Measurements from ENCODE around the gene MAOB. TPM values are rescaled to one million over a fixed set of nuclear protein-coding genes. Genes with fewer than 3 reads are reported as not detected.

The MAOB gene
- polyA plus RNA-seq, 1 experiment, result not detected

GRCh38 chrX:43868791-43869190, 13.5 kb downstream of the MAOB start:
- CTCF ChIA-PET, result no interaction called here
- no peak for TF ChIP-seq CTCF (IDR thresholded peaks at IDR 0.05; ENCODE audit: insufficient read depth, low read depth, low read length)
- Histone ChIP-seq H3K4me3 (ENCODE audit: low read depth, low read length) (no peak overlapping the region), H3K27me3 (ENCODE audit: control insufficient read depth, insufficient read depth, low read length) (no peaks in the 10 kb centered on the region), H3K36me3 (ENCODE audit: control insufficient read depth, insufficient read depth, low read length) (no peaks in the 10 kb centered on the region)
- POLR2A ChIA-PET, result no interaction called here
- DNase-seq (ENCODE audit: low read depth), result no peak

GRCh38 chrX:43866423-43866822, 15.8 kb downstream of the MAOB start:
- CTCF ChIA-PET, result no interaction called here
- Histone ChIP-seq H3K36me3 (ENCODE audit: control insufficient read depth, insufficient read depth, low read length) (no peaks in the 10 kb centered on the region), H3K4me3 (ENCODE audit: low read depth, low read length) (no peak overlapping the region), H3K27me3 (ENCODE audit: control insufficient read depth, insufficient read depth, low read length) (no peaks in the 10 kb centered on the region)
- DNase-seq (ENCODE audit: low read depth), result no peak
- POLR2A ChIA-PET, result no interaction called here
- no peak for TF ChIP-seq CTCF (IDR thresholded peaks at IDR 0.05; ENCODE audit: insufficient read depth, low read depth, low read length)

- no peaks in the 10 kb centered on the region for H3K27me3 ChIP-seq (ENCODE audit: control insufficient read depth, insufficient read depth, low read length)
- H3K36me3 ChIP-seq (ENCODE audit: control insufficient read depth, insufficient read depth, low read length), result no peaks in the 10 kb centered on the region
- no peak for DNase-seq (ENCODE audit: low read depth)
- H3K4me3 ChIP-seq (ENCODE audit: low read depth, low read length), result no peak overlapping the region
- ChIA-PET CTCF (interaction anchor here (0.7 kb wide), 1 partner anchor 213 kb away, joined by 3 read pairs; no protein-coding TSS in a partner anchor), POLR2A (no interaction called here)
- no peak for TF ChIP-seq CTCF (IDR thresholded peaks at IDR 0.05; ENCODE audit: insufficient read depth, low read depth, low read length)
These were observed 16.5 kb downstream of the MAOB start for GRCh38 chrX:43865791-43866190.

- no peaks in the 10 kb centered on the region for H3K27me3 ChIP-seq (ENCODE audit: control insufficient read depth, insufficient read depth, low read length)
- CTCF ChIA-PET, result no interaction called here
- POLR2A ChIA-PET, result no interaction called here
- DNase-seq (ENCODE audit: low read depth), result no peak
- TF ChIP-seq CTCF (IDR thresholded peaks at IDR 0.05; ENCODE audit: insufficient read depth, low read depth, low read length), result no peak
- H3K4me3 ChIP-seq (ENCODE audit: low read depth, low read length), result no peak overlapping the region
- H3K36me3 ChIP-seq (ENCODE audit: control insufficient read depth, insufficient read depth, low read length), result no peaks in the 10 kb centered on the region
These were observed 19.8 kb downstream of the MAOB start for GRCh38 chrX:43862434-43862833.

GRCh38 chrX:43861750-43862149, 20.5 kb downstream of the MAOB start:
- CTCF ChIA-PET, result no interaction called here
- no peak for DNase-seq (ENCODE audit: low read depth)

More at GRCh38 chrX:43861750-43862149, 20.5 kb downstream of the MAOB start:
- Histone ChIP-seq H3K27me3 (ENCODE audit: control insufficient read depth, insufficient read depth, low read length) (no peaks in the 10 kb centered on the region), H3K36me3 (ENCODE audit: control insufficient read depth, insufficient read depth, low read length) (no peaks in the 10 kb centered on the region), H3K4me3 (ENCODE audit: low read depth, low read length) (no peak overlapping the region)
- TF ChIP-seq CTCF (IDR thresholded peaks at IDR 0.05; ENCODE audit: insufficient read depth, low read depth, low read length), result no peak
- POLR2A ChIA-PET, result no interaction called here

Data from BJ (cell line).